Esophagus muscularis mucosa (tissue), 4 donors: Measurements from ENCODE around the gene CACNA1S. TPM values are rescaled to one million over a fixed set of nuclear protein-coding genes. Genes with fewer than 3 reads are reported as not detected.

ENCODE experiments used
- DNase-seq: peaks from one replicate; pipeline ENCODE4 v3.0.0-alpha.2; 2017; ENCODE audit errors: extremely low spot score
- H3K27ac ChIP-seq, 4 donors: fragments of 200-600 bp; sonication (generic); replicated peaks in 1 of 4; 1 replicate in 3 of 4; 2 replicates in 1 of 4; pipeline ENCODE4 v1.5.1; 2016 to 2019; ENCODE audit warnings: mild to moderate bottlenecking in 1 of 4
- H3K27me3 ChIP-seq, 4 donors: fragments of 200-600 bp; sonication (generic); one replicate each; pipeline versions ENCODE4 v1.5.1 to v1.6.0; 2016 to 2019
- H3K36me3 ChIP-seq, 4 donors: fragments of 200-600 bp; sonication (generic); one replicate each; pipeline ENCODE4 v1.5.1; 2016 to 2019
- H3K4me1 ChIP-seq, 4 donors: fragments of 200-600 bp; sonication (generic); one replicate each; pipeline ENCODE4 v1.5.1; 2016 to 2019
- H3K4me3 ChIP-seq, 4 donors: fragments of 200-600 bp; sonication (generic); 1 replicate in 2 of 4; 2 replicates in 2 of 4; pipeline ENCODE4 v1.5.1; 2016 to 2019; ENCODE audit warnings: mild to moderate bottlenecking in 4 of 4, moderate library complexity in 1 of 4
- H3K9me3 ChIP-seq, 4 donors: fragments of 200-600 bp; sonication (generic); 1 replicate in 3 of 4; 2 replicates in 1 of 4; pipeline ENCODE4 v1.5.1; 2016 to 2019
- EP300 ChIP-seq: sonication (generic); formaldehyde crosslinking; IDR thresholded peaks from one replicate; pipeline ENCODE4 v1.6.1; 2017; ENCODE audit warnings: antibody characterized with exemption
- POLR2A ChIP-seq: fragments of 450-650 bp; IDR thresholded peaks from one replicate; pipeline ENCODE4 v1.6.1; 2017; ENCODE audit warnings: antibody characterized with exemption, moderate library complexity, mild to moderate bottlenecking, low read depth
- POLR2AphosphoS5 ChIP-seq, 2 donors: sonication (generic); formaldehyde crosslinking; IDR thresholded peaks; one replicate each; pipeline ENCODE4 v1.6.1; 2017; ENCODE audit warnings: antibody characterized with exemption in 2 of 2
- WGBS: methylation state at CpG from one replicate; pipeline ENCODE4 v1.1.5; 2018; 5-methylcytosine and 5-hydroxymethylcytosine counted together
- intact Hi-C: fragments of 100-400 bp; cut with DNase I; formaldehyde crosslinking; loops from one replicate; pipeline ENCODE4 v1.15.1; 2023
- total RNA-seq, 4 donors: library from RNA; depleted of rRNA; stranded (reverse); fragments of >200 nt; gene quantifications; one replicate each; pipeline versions ENCODE4 v1.1.0 to v1.2.1, GENCODE V29; 2016
- TF ChIP-seq, protein P1 (sequence below), 3 experiments: fragments of 200-600 bp in 2 of 3; fragments of 450-650 bp in 1 of 3; sonication (generic) in 2 of 3; IDR thresholded peaks; one replicate each; pipeline ENCODE4 v1.5.1; 2017 to 2019; ENCODE audit warnings: antibody characterized with exemption in 3 of 3, mild to moderate bottlenecking in 2 of 3, moderate library complexity in 1 of 3

The CACNA1S gene
- total RNA-seq, 4 donors from 2014 or later = not detected

DNA sequence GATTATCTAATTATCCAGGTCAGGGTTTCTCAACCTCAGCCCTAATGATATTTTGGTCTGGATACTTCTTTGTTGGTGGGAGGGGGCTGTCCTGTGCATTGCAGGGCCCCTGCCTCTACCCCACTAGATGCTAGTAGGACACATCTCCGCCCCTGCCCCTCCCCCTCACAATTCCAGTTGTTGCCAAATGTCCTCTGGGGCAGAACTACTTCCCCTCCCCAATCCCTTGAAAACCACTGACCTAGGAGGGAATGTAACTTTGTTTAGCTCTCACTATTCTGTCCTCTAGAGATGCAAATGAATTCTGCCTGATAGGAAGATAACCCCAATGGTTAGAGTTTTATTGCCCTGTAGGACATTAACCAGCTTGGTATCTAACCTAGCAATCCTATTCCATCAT lies 8.1 kb downstream of the CACNA1S start:
- Histone ChIP-seq H3K27me3 (no peaks in the 10 kb centered on the region), H3K4me3 (no peak overlapping the region), H3K9me3 (no peaks in the 10 kb centered on the region), H3K36me3 (no peaks in the 10 kb centered on the region), H3K27ac (no peak overlapping the region), H3K4me1 (no peaks in the 10 kb centered on the region)
- no peak for DNase-seq
- WGBS = 85% methylated on average over 1 of the region's 1 CpG
- intact Hi-C loops = no loop called here
- TF ChIP-seq EP300 (no peak), POLR2A (no peak), POLR2AphosphoS5 (IDR thresholded peaks at IDR 0.05) (no peak)
- TF ChIP-seq, protein P1, sequence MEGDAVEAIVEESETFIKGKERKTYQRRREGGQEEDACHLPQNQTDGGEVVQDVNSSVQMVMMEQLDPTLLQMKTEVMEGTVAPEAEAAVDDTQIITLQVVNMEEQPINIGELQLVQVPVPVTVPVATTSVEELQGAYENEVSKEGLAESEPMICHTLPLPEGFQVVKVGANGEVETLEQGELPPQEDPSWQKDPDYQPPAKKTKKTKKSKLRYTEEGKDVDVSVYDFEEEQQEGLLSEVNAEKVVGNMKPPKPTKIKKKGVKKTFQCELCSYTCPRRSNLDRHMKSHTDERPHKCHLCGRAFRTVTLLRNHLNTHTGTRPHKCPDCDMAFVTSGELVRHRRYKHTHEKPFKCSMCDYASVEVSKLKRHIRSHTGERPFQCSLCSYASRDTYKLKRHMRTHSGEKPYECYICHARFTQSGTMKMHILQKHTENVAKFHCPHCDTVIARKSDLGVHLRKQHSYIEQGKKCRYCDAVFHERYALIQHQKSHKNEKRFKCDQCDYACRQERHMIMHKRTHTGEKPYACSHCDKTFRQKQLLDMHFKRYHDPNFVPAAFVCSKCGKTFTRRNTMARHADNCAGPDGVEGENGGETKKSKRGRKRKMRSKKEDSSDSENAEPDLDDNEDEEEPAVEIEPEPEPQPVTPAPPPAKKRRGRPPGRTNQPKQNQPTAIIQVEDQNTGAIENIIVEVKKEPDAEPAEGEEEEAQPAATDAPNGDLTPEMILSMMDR (IDR thresholded peaks at IDR 0.05) = no peak

DNA sequence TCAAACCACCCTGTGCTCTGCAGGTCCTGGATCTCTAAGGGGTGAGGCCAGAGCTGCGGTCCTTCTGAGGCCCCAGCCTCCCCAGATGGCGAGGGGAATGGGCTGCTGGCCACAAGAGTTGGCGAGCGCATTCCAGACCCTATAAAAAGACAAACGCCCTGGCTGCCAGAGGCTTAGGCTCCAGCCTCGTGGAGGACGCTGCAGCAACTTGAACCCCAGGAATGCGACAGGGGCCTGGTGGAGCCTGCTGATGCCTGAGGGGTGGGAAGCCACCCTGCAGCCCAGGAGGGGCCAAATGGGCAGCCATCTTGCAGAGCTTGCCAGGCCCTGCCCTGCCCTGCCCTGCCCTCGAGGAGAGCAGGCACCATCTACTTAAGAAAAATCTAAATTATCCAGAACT lies 8.6 kb downstream of the CACNA1S start:
- Histone ChIP-seq H3K4me3 (no peak overlapping the region), H3K27me3 (no peaks in the 10 kb centered on the region), H3K27ac (no peak overlapping the region), H3K9me3 (no peaks in the 10 kb centered on the region), H3K36me3 (no peaks in the 10 kb centered on the region), H3K4me1 (no peaks in the 10 kb centered on the region)
- 83% methylated on average over 9 of the region's 9 CpGs for WGBS
- DNase-seq = no peak
- intact Hi-C loops = no loop called here
- no peak for TF ChIP-seq EP300
- no peak for TF ChIP-seq POLR2A
- TF ChIP-seq, protein P1 (IDR thresholded peaks at IDR 0.05) = no peak
- TF ChIP-seq POLR2AphosphoS5 (IDR thresholded peaks at IDR 0.05) = no peak

DNA sequence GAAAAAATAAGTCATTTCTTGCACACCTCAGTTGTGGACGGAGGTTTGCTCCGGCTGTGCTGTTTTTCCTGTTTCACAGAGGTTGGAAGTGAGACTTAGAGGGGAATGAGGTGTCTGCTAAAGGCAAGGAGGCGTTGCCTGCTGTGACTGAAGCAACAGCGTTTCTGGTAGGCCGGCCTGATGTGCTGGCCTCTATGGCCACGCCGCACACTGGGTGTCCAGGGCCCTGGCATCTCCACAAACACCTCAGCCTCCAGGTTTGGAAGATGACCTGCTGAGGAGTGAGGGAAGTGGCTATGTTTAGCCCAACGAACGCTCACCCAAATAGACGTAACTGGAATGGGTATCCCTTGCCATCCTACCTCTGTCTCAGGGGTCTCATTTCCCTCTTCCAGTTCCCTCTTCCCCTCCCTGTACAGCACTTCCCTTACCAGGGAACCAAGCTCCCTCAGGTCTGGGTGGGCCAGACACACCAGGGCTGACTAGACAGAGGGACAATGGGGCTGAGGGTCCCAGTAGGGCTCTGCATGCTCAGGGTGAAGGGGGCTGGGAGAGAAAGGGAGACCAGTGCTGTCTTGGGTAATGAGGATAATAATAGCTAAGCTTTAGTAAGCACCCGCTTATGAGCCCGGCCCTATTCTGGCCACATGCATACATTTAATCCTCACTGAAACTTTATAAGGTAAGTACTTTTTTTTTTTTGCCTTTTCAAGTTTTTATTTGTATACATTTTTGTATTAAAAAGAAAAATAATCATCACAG lies 11.9 kb downstream of the CACNA1S start:
- intact Hi-C loops = no loop called here
- 97% methylated on average over 12 of the region's 12 CpGs for WGBS
- no peak for DNase-seq
- TF ChIP-seq POLR2A (no peak), EP300 (no peak), POLR2AphosphoS5 (IDR thresholded peaks at IDR 0.05) (no peak)
- TF ChIP-seq, protein P1 (IDR thresholded peaks at IDR 0.05) = no peak
- no peaks in the 10 kb centered on the region for H3K4me1 ChIP-seq
- H3K27me3 ChIP-seq = no peaks in the 10 kb centered on the region
- no peaks in the 10 kb centered on the region for H3K36me3 ChIP-seq
- no peak overlapping the region for H3K27ac ChIP-seq
- H3K9me3 ChIP-seq = no peaks in the 10 kb centered on the region
- no peak overlapping the region for H3K4me3 ChIP-seq

DNA sequence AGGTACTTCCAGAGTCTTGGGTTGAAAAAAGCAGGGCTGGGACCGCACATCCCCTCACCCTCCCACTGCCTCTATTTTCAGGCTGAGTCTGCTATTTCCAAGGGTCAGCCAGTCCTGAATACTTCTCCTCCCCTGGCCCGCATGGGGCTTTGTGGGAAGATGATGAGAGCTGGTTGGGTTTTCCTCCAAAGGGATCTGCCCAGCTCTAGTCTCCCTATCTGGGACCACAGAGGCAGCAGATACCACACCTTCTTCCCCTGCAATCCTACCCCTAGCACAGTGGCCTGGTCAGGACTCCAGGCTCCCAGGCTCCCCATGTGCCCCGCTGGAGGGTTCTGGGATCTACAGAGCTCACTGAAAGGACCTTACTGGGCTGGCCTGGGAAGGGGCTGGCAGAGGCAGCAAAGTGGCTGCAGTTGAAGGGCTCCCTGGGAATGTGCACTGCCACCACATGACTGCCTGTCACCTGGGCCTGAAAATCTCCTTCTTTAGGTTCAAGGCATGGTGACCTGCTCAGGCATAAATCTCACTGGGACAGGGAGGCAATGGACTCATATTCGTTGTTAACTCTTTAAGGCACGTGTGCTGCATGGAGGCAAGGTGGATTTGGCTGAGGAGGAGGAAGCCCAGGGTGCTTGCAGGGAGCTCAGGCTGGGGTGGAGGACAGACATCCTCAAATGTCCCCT lies 13.1 kb downstream of the CACNA1S start:
- H3K27ac ChIP-seq = no peak overlapping the region
- H3K4me3 ChIP-seq = no peak overlapping the region
- H3K4me1 ChIP-seq = no peaks in the 10 kb centered on the region
- intact Hi-C loops = no loop called here
- no peak for TF ChIP-seq EP300
- TF ChIP-seq, protein P1 (IDR thresholded peaks at IDR 0.05) = no peak
- TF ChIP-seq POLR2A = no peak
- TF ChIP-seq POLR2AphosphoS5 (IDR thresholded peaks at IDR 0.05) = no peak
- no peaks in the 10 kb centered on the region for H3K9me3 ChIP-seq
- DNase-seq = no peak
- H3K36me3 ChIP-seq = no peaks in the 10 kb centered on the region
- WGBS = 76% methylated on average over 4 of the region's 5 CpGs
- H3K27me3 ChIP-seq = no peaks in the 10 kb centered on the region
